Activated CD8-positive, alpha-beta memory T cell treated with anti-CD3 and anti-CD28 coated beads, Interleukin-2, amount 50 U/mL, for 4 hours (primary cell): Measurements from ENCODE around the gene GALNT12.

Experiments
- DNase-seq: peaks from one replicate; pipeline ENCODE4 v3.0.0-alpha.2; 2020

GALNT12 gene

DNA sequence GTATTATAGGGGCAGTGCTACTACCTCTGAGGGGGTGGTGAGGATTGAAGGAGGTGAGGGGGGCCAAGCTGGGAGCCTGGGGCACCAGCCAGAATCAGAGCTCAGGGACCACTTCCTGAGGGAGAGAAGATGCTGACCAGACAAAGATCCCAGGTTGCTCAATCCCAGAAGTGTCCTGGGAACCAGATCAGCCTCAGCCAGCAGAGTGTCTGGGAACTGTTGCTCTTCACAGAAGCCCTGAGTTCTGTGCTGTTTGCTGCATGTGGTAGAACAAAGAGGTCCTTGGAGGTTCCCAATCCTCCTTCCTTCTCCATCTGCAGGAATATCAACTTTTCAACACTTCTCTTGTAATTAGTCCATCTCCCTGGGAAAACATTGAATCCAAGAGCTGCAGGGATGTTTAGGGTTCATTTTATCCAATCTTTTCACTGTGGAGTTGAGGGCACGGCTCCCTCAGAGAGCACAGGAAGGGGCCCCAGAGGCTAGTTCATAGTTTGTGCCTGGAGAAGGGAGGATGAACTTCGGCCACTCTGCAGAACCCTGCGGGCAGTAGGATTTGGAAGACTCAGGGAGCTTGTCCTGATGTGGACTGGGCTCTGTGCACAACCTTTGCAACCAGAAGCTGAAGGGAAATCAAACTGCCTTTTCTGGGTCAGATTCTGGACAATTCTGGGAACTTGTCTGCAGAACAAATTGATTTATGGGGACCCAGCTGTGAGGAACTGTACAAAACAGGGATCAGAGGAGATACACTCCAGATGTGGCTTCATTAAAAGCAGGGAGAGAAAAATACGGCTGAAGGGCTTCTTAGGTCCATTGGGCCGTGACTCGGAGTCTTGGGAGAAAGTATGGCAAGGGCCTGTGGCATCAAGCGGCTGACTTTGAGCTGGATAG, 57.1 kb downstream of the GALNT12 start:
- DNase-seq = no peak

DNA sequence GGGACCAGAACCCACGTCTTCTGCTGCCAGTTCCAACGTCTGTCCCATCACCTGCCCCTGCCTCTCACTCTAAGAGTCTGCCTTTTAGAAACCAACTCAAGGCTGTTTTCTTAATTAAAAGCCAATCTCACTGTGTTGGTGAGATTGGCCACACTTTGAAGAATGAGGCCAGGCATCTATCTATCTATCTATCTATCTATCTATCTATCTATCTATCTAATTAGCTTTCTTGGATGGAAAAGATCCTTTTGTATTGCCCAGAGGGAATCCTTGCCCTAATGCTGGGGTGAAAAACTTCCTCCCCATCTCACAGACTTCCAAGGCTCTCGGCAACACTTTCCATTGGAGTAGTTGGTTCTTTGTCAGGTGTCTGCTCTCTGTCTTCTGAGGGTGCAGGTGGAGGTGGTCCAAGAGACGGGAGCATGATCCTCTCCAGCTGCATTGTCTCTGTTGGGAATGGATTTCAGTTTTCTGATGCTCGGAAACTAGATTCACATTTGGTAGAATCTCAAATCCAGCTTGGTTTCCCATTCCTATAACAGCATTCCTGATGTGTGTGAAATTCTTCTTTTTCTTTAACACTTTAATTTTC, 57.9 kb downstream of the GALNT12 start:
- no peak for DNase-seq

DNA sequence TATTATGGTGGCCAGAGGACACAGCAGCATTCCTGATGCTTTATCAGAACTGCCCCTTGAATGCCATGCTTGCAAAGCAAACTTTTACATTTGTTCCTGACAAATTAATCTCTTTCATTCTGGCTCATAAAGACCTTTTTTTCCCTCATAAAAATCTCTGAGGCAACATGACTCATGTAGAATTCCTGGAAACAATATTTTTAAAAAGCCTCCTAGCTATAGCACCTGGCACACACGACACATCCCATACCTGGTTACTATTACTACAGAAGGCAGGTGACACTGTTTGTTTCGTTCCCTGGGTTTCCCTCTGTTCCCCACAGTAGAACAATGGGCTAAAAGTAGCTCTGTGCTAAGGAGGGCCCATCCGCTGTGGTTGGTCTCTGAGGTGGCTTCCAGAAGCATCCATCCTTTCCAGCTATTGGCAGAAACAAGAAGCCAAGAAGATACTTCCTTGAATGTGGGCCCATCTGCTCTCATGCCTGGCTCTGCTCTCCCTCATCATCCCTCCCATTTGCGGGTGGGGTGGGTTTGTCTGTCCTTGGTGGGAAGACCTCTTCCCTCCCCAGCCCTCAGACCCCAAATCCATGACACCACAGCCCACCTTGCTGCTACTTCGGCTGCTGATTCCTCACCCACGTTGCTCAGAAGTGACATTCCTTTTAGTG, 59.1 kb downstream of the GALNT12 start:
- DNase-seq = no peak

DNA sequence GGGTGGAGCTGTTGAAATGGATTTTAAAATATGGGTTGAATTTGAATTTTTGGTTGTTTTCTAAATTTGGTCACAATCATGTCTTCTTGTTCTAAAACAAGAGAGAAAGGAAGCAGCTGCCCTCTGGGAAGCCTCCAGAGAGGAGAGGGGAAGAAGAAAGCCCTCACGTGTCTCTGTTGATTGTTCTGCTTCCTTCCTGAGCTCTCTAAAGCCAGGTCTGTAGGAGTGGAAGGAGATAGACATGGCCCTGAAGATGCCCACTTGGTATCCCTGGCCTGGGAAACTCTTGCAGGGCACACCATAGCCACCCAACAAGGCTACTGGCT, 59.6 kb downstream of the GALNT12 start:
- no peak for DNase-seq

DNA sequence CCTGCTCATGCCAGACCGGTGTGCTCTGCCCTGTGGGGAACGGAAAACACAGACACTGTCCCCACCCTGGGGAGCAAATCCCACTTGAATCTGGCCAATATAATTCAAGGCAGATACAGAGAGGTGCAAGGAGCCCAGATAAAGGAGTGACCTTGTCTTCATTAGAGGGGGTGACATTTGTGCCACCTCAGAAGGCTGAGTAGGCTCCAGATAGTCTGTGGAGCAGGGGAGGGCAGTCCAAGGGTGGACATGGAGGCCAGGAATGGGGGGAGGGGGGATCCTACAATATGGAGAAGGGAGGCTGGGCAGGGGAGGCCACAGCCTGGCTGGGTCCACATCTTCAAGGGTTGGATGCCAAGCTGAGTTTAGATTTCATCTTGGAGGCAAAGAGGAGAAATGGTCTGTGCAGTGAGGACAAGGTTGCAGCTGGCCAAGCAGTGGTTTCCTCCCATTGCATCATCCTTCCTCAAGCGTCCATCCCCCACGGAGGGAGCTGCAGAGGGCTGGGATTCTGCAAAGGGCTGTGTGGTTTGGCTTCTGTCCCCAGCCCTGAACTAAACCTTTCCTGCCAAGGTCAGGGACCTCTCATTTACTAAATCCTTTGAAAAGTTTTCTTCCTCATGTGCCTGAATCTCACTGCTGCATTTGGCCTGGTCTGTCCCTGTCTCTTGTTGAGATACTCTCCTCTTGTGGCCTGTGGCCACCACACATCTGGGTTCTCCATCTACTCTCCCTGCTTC, 60.1 kb downstream of the GALNT12 start:
- DNase-seq = no peak

DNA sequence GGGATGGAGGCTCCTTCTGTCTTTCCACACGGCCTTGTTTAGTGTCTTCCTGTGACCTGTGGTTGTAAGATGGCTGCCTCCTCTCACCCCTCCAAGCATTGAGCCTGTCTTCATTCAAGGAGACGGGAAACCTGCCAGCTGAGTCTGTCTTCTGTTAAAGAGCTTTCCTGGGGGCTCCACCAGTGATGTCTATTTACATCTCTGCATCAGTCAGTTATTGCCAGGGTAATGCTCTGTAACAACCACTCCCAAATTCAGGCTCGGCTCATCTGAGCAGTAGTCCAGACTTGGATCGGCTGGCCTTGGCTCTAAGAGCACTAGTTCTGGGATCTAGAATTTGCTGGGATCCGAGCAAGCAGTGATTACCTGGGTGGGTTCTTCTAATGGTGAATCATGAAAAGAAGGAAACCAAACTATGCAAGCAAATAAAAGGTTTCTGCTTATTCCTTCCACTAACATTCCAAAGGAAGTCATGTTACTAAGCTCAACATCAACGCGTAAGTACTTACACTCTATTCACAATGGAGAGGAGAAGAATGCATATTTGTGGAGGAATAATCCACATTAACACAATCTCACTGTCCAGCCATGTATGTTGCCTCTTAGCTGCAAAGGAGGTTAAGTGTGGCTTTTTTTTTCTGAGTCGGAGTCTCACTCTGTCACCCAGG, 61.7 kb downstream of the GALNT12 start:
- no peak for DNase-seq

DNA sequence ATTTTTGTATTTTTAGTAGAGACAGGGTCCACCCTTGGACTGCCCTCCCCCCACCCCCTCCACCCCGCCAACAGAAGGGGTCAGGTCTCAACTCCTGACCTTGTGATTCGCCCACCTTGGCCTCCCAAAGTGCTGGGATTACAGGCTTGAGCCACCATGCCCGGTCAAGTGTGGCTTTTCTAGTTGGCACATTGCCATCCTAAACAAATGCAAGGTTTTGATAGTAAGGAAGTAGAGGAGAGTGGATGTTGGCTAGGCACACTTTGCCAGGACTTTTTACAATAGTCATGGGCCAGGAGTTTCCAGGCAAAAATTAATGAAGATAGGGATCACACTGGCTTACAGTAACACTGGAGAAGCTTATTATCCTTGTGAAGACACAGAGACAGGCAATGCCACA, 62.4 kb downstream of the GALNT12 start:
- no peak for DNase-seq

DNA sequence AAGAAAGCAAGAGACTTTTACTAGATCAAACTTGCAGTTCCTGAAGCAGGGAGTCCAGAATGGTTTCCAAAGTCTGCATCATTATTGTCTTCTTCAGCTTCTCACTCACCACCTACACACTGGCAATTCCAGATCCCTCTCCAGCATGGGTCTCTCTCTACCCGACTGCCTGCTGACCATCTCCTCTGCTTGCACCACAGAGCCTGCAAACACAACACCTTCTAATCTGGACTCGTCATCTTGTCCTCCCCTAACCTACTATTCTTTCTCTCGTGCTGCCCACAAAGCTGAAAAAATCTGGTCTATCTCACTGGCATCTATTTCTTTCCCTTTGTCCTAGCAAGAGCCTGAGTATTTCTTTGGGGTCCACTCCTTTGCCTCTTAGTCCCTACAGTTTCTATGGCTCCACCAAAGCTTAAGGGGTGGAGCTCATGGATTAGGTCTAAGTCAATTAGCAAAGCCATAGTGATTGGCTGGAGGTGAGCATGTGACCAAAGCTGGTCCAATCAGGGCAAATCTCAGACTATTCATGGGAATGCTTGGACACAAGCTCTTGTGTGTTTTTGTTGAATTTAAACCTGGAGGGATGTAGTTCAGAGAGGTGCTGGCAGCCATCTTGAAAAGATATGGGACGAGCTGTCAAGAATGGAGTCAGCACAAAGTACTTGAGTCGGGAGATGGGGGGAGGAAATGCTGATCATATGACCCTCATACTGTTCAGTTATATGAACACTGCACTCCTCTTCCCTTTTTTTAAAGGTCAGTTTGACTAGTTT, 63.5 kb downstream of the GALNT12 start:
- no peak for DNase-seq

DNA sequence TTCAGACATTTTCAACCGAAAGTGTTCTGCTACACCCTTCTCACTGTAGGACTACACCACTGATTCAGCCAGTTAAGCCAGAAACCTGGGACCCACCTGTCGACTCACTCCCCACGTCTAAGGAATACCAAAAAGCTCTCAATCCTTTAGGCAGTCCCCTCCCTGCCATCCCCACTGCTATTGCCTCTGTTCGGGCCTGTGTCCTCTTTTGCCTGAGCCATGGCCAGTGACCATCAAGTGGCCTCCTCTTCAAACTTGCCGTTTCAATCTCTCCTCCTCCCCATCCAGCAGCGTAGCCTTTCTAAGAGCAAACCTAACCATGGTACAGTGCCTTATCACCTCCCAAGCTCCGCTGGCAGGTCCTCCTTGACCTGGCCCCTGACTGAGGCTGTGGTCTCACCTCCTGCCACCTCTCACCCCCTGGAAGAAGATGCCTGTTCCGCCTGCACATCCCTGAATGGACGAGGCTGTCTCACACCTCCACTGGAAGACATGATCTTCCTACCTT, 64.1 kb downstream of the GALNT12 start:
- DNase-seq = no peak

DNA sequence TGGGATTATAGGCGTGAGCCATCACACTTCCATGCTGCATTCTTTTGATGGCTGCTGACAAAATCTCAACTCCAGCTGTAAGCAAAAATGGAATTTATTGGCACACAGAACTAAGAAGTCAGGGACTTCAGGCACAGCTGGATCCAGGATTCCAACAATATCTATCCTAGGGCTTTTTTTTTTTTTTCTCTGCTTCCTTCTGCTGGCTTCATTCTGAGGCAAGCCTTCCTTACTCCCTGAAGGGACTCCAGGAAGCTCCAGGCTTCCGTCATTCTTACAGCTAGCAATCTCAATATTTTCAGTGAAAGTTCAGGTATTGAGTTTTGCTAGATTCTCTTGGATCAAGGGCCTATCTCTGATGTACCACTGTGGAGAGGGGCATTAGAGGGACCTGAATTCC, 66.1 kb downstream of the GALNT12 start:
- no peak for DNase-seq

DNA sequence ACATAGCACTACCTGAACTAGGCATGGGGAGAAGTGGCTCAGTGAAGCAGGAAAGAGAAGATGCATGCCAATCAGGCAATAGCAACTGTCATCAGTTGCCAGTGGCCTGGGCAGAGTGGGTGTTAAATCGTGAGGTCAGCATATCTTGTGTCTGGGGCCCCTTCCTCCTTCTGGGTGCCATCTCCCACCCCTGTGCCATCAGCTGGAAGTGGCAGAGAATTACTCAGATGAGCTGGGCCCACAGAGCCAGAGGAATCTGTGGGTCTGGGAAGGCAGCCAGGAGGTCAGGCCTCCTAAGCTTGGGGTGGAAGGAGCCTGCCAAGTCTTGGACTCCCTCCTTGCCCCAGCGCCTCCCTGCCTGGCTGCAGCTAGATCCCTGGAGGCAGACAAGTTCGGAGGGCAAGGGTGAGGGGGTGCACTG, 66.5 kb downstream of the GALNT12 start:
- no peak for DNase-seq

DNA sequence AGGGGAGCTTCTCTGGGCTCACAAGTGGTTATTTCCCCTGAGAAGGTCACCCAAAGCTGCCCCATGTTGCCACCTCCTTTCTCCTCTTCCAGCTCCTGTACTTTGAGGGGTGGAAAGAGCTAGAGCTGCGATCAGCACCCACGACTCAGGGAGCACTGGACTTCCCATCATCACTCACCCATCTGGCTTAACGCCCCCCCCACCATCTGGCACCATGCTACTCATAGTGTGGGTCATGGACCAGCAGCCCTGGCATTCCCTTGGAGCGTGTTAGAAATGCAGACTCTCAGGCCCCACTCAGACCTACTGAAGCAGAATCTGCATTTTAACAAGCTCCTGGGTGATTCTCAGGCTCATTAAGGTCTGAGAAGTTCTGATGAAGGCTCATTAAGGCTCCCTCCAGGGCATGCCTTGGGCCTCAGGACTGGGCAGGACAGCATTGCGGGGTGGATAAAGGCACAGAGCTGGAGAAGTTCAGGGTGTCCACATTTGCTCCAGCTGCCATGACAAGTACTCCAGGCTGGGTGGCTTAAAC, 67.3 kb downstream of the GALNT12 start:
- DNase-seq = no peak

DNA sequence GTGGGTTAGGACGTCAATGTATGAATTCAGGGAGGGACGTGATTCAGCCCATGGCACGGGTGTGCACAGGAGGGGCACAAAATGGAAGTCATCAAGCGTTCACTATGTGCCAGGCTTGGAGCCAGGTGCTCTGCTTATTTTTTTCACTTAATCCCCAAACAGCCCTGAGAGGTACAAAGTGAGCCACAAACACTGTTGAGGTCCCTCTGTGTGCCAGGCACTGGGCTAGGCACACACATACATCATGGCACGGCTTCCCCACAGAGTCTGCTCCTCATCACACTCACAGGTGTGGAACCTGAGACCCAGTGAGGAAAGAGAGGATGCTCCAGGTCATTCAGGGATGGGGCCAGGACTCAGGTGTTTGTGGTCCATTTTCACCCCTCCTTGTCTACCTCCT, 68.1 kb downstream of the GALNT12 start:
- no peak for DNase-seq

DNA sequence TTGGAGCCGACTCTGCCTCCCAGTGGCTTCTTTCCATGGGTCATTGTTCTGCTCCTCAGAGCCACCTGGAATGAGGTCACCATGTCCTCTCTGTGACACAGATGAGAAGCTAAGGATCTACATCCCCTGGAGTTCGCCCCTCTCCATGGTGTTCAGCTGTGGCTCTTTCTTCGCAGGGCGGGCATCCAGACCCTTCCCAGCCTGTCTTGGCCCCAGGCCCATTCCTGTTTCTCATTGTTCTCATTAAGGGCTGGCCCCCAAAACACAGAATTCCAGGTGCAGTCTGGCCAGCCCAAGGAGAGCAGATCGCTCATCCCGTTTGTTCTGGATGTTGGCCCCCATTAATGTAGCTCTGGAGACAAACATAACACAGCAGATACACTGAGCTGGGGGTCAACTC, 69.8 kb downstream of the GALNT12 start:
- no peak for DNase-seq

DNA sequence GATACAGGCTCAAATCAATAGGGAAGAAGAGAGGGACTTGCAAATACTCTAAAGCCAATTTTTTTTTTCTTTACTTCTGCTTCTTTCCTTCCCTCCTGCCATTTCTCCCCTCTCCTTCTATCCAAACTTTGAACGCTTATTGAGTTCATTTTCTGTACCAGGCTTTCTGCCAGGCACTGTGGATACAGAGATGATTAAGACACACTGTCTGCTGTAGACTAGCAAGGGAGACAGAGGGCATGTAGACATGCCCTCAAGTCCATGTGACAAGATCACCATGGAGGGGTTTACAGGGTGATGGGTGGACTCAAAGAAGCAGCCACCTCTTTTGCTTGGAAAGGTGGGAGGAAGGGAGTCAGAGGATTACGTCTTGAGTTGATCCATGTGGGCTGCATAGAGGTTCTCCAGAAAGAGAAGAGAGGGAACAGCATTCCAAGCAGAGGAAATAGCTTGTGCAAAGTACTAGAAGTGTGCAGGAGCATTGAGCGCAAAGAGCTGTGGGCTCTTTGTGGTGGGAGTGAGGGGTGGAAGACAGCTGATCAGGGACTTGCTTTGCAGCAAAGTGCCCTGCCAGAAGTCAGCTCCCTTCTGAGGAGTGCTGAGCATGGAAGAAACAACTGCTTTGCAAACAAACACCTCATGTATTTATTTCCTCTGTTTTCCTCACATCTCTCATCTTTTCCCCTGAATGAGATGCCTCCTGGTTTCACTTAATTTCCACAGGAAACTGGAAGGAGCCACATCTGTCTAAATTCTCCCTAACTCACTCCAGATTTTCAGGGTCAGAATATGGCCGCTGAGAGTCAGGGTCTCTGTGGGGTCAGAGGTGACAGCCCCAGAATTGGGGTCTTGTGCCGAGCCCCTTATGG, 71.9 kb downstream of the GALNT12 start:
- no peak for DNase-seq

DNA sequence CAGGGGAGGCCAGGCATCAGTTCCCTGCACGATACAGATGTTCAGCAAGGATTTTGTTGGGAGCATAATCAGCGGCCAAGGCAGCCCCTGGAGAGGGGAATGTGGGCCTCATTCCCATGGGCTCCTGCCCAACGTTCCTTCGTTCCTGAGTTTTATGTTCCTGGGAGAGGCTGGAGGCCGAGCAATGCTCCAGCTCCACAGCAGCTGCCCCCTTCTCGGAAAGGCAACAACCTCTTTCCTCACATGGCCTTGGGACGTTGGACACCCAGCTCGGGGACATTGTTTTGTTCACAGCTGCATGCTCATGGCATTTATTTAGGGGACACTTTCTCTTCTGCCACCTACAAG, 72.5 kb downstream of the GALNT12 start:
- no peak for DNase-seq

DNA sequence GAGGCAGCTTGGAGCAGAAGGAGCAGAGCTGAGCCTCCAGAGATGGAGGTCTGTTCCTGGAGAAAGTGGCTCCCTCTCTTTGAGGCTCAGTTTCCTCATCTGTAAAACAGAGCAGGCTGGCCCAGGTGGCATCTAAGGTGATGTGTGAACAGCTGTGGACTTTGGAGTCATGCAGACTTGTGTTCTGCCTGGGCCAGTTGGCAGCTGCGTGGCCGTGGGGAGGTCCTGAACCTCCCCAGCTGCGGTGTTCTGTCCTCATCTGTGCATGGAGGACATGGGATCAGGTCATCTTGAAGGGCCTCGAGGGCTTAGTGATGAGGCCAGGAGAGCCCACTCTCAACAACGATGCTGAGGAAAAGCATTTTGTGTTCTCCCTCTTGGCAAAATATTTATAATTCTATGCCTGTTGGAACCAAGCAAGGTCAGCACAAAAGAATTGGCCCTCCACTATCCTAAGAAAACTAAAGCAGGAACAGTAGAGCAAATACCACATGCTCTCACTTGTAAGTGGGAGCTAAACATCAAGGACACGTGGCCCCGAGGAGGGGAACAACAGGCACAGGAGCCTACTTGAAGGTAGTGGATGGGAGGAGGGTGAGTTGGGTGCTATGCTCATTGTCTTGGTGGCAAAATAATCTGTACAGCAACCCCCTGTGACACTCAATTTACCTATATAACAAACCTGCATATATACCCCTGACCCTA, 73.0 kb downstream of the GALNT12 start:
- DNase-seq = no peak

DNA sequence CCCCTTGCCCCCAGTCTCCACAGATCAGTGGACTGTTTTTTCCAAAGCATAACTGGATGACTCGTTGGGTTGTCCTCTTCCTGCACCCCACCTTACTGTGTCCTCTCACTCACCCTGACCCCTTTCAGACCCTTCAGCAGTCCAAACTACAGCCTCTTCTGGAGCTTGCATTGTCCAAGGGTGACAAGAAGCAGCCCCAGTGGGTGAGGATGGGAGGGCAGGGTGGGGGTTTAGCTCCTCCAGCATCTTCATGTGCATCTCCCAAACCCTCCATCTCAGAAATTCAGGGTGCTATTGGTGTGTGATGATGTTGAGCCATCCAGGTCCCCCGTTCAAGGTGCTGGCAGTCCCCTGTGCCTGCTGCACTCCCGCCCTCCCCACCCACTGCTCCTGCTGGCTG, 73.9 kb downstream of the GALNT12 start:
- DNase-seq = no peak

DNA sequence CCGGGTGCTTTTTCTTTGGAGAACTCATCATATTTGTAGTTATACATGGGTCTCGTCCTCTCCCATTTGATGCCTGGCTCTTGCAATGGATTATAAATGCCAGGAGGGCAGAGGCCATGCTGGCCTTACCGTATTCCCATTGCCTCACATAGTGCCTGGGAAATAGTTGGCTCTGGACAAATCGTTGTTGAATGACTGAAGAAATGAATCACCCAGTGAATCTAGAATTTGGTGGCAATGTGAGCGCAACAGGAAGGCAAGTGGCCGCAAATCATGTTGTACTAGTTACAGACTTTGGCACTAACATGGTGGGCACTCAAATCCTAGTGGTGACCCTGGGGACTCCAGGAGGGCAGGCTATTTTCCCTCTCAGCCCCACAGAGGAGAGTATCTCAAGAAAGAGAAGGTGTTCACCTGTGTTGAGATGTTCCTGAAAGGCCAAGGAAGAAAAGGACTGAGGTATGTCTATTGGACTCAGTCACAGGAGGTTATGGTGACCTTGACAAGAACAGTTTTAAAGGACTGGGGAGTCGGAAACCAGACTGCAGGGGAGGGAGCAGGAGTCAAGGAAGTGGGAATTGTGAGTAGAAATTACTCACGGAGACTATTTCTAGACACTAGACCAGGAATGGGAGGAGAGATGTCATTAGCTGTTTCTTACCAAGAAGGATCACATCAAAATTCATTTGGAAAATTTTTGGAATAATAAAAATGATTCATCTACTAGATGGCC, 74.5 kb downstream of the GALNT12 start:
- no peak for DNase-seq
